ENCODE measurements around the gene MTHFD1L. TPM values are rescaled to one million over a fixed set of nuclear protein-coding genes. Genes with fewer than 3 reads are reported as not detected.

The MTHFD1L gene
- total and polyA plus RNA-seq, 9 of the 15 experiments (the other 6 are each of a cell fraction or from before 2014, with no cell fraction given): 20.9 to 128 (median 61.0) TPM

DNA sequence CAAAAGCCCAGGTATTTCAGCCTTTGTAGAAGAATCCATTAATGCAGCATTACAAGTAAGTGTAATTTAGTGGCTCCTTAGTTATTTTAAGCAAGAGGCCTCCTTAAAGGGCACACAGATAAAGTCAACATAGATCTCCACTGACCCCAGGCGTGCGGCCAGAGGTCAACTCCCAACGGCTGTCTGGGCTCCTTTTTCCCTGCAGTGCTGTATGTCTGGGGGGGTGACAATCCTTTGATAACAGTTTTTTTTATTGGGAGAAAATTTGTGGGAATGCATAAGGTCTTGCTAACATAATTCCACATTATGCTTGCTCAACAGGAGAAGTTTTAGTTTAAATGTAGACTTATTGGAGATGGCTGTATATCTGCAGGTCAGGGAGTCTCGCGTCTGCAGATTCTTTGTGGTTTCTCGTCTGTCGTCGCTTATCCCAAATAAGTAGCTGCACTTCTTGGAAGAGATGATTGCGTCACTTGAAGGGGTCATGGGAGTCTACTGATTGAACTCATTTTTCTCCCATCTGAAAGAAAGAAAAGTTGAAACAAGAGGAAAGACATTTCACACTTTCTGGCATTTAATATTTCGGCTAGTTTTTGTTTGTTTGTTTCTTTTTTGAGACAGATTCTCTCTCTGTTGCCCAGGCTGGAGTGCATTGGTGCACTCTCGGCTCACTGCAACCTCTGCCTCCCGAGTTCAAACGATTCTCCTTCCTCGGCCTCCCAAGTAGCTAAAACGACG, 222.5 kb downstream of the MTHFD1L start (continued):
- TF ChIP-seq, protein P1, sequence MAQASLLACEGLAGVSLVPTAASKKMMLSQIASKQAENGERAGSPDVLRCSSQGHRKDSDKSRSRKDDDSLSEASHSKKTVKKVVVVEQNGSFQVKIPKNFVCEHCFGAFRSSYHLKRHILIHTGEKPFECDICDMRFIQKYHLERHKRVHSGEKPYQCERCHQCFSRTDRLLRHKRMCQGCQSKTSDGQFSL (CRISPR knock-in tag; IDR thresholded peaks at IDR 0.05): no peak
- TF ChIP-seq, protein P1 (tag; IDR thresholded peaks at IDR 0.05): no peak
- TF ChIP-seq, protein P2, sequence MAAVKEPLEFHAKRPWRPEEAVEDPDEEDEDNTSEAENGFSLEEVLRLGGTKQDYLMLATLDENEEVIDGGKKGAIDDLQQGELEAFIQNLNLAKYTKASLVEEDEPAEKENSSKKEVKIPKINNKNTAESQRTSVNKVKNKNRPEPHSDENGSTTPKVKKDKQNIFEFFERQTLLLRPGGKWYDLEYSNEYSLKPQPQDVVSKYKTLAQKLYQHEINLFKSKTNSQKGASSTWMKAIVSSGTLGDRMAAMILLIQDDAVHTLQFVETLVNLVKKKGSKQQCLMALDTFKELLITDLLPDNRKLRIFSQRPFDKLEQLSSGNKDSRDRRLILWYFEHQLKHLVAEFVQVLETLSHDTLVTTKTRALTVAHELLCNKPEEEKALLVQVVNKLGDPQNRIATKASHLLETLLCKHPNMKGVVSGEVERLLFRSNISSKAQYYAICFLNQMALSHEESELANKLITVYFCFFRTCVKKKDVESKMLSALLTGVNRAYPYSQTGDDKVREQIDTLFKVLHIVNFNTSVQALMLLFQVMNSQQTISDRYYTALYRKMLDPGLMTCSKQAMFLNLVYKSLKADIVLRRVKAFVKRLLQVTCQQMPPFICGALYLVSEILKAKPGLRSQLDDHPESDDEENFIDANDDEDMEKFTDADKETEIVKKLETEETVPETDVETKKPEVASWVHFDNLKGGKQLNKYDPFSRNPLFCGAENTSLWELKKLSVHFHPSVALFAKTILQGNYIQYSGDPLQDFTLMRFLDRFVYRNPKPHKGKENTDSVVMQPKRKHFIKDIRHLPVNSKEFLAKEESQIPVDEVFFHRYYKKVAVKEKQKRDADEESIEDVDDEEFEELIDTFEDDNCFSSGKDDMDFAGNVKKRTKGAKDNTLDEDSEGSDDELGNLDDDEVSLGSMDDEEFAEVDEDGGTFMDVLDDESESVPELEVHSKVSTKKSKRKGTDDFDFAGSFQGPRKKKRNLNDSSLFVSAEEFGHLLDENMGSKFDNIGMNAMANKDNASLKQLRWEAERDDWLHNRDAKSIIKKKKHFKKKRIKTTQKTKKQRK (IDR thresholded peaks at IDR 0.05; ENCODE audit: borderline replicate concordance, low read depth, low read length): no peak
- TF ChIP-seq RB1 (IDR thresholded peaks at IDR 0.05; ENCODE audit: low read depth) (no peak), POLR2AphosphoS2 (IDR thresholded peaks at IDR 0.05; ENCODE audit: low read length) (no peak), GTF2F1 (IDR thresholded peaks at IDR 0.05; ENCODE audit: low read depth, low read length) (no peak), FOXM1 (IDR thresholded peaks at IDR 0.05; ENCODE audit: low read depth) (0 out of 2 replicates have a peak, but pooled peaks have one; percentile 37), FOXM1 (CRISPR knock-in tag; IDR thresholded peaks at IDR 0.05; ENCODE audit: low read depth) (no peak), BCOR (IDR thresholded peaks at IDR 0.05) (peak; percentile 70; the same call in 1 of the 2 replicates), XRCC5 (IDR thresholded peaks at IDR 0.05; ENCODE audit: low read depth, low read length) (no peak), ZFP36 (IDR thresholded peaks at IDR 0.05; ENCODE audit: low read depth, low read length, partially characterized antibody) (no peak), TEAD4 (IDR thresholded peaks at IDR 0.05; ENCODE audit: low read length) (peak; percentile 70), TEAD4 (CRISPR knock-in tag; IDR thresholded peaks at IDR 0.05; ENCODE audit: borderline replicate concordance) (no peak), ZNF766 (CRISPR knock-in tag; conservative IDR thresholded peaks at IDR 0.05) (0 out of 2 replicates have a peak, but pooled peaks have one; percentile 30), ZNF75A (CRISPR knock-in tag; IDR thresholded peaks at IDR 0.05) (no peak), SMARCB1 (IDR thresholded peaks at IDR 0.05; ENCODE audit: insufficient read length, low read depth) (no peak), ETV5 (CRISPR knock-in tag; IDR thresholded peaks at IDR 0.05; ENCODE audit: low read depth) (no peak), HMGN3 (IDR thresholded peaks at IDR 0.05; ENCODE audit: borderline replicate concordance, extremely low read depth, insufficient read length, low read depth, low read length) (no peak)
- TF ChIP-seq, protein P3, sequence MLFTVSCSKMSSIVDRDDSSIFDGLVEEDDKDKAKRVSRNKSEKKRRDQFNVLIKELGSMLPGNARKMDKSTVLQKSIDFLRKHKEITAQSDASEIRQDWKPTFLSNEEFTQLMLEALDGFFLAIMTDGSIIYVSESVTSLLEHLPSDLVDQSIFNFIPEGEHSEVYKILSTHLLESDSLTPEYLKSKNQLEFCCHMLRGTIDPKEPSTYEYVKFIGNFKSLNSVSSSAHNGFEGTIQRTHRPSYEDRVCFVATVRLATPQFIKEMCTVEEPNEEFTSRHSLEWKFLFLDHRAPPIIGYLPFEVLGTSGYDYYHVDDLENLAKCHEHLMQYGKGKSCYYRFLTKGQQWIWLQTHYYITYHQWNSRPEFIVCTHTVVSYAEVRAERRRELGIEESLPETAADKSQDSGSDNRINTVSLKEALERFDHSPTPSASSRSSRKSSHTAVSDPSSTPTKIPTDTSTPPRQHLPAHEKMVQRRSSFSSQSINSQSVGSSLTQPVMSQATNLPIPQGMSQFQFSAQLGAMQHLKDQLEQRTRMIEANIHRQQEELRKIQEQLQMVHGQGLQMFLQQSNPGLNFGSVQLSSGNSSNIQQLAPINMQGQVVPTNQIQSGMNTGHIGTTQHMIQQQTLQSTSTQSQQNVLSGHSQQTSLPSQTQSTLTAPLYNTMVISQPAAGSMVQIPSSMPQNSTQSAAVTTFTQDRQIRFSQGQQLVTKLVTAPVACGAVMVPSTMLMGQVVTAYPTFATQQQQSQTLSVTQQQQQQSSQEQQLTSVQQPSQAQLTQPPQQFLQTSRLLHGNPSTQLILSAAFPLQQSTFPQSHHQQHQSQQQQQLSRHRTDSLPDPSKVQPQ (CRISPR knock-in tag; IDR thresholded peaks at IDR 0.05; ENCODE audit: borderline replicate concordance): no peak
- TF ChIP-seq, protein P4, sequence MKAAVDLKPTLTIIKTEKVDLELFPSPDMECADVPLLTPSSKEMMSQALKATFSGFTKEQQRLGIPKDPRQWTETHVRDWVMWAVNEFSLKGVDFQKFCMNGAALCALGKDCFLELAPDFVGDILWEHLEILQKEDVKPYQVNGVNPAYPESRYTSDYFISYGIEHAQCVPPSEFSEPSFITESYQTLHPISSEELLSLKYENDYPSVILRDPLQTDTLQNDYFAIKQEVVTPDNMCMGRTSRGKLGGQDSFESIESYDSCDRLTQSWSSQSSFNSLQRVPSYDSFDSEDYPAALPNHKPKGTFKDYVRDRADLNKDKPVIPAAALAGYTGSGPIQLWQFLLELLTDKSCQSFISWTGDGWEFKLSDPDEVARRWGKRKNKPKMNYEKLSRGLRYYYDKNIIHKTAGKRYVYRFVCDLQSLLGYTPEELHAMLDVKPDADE (conservative IDR thresholded peaks at IDR 0.05; ENCODE audit: control insufficient read depth, low read depth, low read length): no peak

Measured in K562 (cell line).